H1 (cell line): Measurements from ENCODE around the gene EXOSC7. TPM values are rescaled to one million over a fixed set of nuclear protein-coding genes. Genes with fewer than 3 reads are reported as not detected.

Experiments
- CTCF ChIA-PET: fragments of 300-600 bp; sonication (Branson Sonifier 250); formaldehyde crosslinking; loops from one replicate; lab custom pipeline; 2021; ENCODE audit not compliant: partially characterized antibody; lab: Charles Lee
- POLR2A ChIA-PET: fragments of 300-600 bp; sonication (Branson Sonifier 250); formaldehyde crosslinking; loops from one replicate; lab custom pipeline; 2021; ENCODE audit warnings: inconsistent platforms; ENCODE audit not compliant: partially characterized antibody; lab: Charles Lee
- DNase-seq, 2 experiments: peaks; one replicate each; pipeline versions ENCODE4 v3.0.0 to v3.0.0-alpha.2; 2010 to 2022; ENCODE audit warnings: low spot score in 2 of 2, low read depth in 1 of 2, mixed read lengths in 1 of 2
- FAIRE-seq: peaks from 2 replicates; lab custom pipeline; 2011; peaks lifted over from hg19 to GRCh38; lab: Jason Lieb, UNC
- H2AFZ ChIP-seq: 2 replicates; pipeline ENCODE4 v1.8.1; 2012; ENCODE audit warnings: low read length, inconsistent platforms
- H2AK5ac ChIP-seq: 2 replicates; pipeline ENCODE4 v1.6.1; 2013; ENCODE audit warnings: low read depth, low read length
- H2BK120ac ChIP-seq: replicated peaks from 2 replicates; pipeline ENCODE3; 2013; ENCODE audit warnings: low read depth, low read length, inconsistent platforms
- H2BK12ac ChIP-seq: 2 replicates; pipeline ENCODE4 v1.6.1; 2013; ENCODE audit warnings: low read depth, low read length
- H2BK15ac ChIP-seq: 2 replicates; pipeline ENCODE4 v1.6.1; 2013; ENCODE audit warnings: low read length
- H2BK20ac ChIP-seq: 2 replicates; pipeline ENCODE4 v1.6.1; 2013; ENCODE audit warnings: low read length
- H2BK5ac ChIP-seq: 2 replicates; pipeline ENCODE4 v1.6.1; 2013; ENCODE audit warnings: low read depth, low read length
- H3K14ac ChIP-seq: 2 replicates; pipeline ENCODE4 v1.6.1; 2013; ENCODE audit warnings: inconsistent platforms; ENCODE audit not compliant: insufficient read length
- H3K18ac ChIP-seq: 2 replicates; pipeline ENCODE4 v1.6.1; 2013; ENCODE audit warnings: low read length; ENCODE audit errors: extremely low read depth
- H3K23ac ChIP-seq: 2 replicates; pipeline ENCODE4 v1.6.1; 2013; ENCODE audit warnings: inconsistent platforms; ENCODE audit not compliant: insufficient read length
- H3K23me2 ChIP-seq: 2 replicates; pipeline ENCODE4 v1.6.1; 2013; ENCODE audit warnings: low read depth, low read length
- H3K27ac ChIP-seq: 2 replicates; pipeline ENCODE4 v1.6.1; 2011; ENCODE audit warnings: low read depth, low read length, inconsistent platforms
- H3K27me3 ChIP-seq, 4 experiments: replicated peaks in 1 of 4; 1 replicate in 1 of 4; 2 replicates in 3 of 4; pipeline versions ENCODE4 v1.6.1 to v1.8.1; 2011 to 2013; ENCODE audit warnings: low read length in 3 of 4, mild to moderate bottlenecking in 3 of 4, inconsistent platforms in 2 of 4, mixed read lengths in 2 of 4, moderate library complexity in 1 of 4; ENCODE audit not compliant: control insufficient read depth in 3 of 4, insufficient read depth in 3 of 4; ENCODE audit errors: extremely low read depth in 1 of 4
- H3K36me3 ChIP-seq, 4 experiments: 2 replicates each; pipeline versions ENCODE4 v1.6.1 to v1.8.1; 2011 to 2013; ENCODE audit warnings: mild to moderate bottlenecking in 4 of 4, low read length in 3 of 4, moderate library complexity in 2 of 4, control low read depth in 1 of 4, inconsistent platforms in 1 of 4; ENCODE audit not compliant: insufficient read depth in 4 of 4, control insufficient read depth in 2 of 4
- H3K4ac ChIP-seq: replicated peaks from 2 replicates; pipeline ENCODE3; 2013; ENCODE audit warnings: low read length, low read depth, mixed read lengths, inconsistent platforms; ENCODE audit not compliant: insufficient read length
- H3K4me1 ChIP-seq, 4 experiments: replicated peaks in 1 of 4; 1 replicate in 1 of 4; 2 replicates in 3 of 4; pipeline versions ENCODE4 v1.6.1 to v1.8.1; 2011 to 2013; ENCODE audit warnings: low read length in 3 of 4, inconsistent platforms in 2 of 4, mixed read lengths in 1 of 4; ENCODE audit not compliant: insufficient read depth in 4 of 4, control insufficient read depth in 3 of 4
- H3K4me2 ChIP-seq, 2 experiments: 2 replicates each; pipeline versions ENCODE4 v1.6.1 to v1.8.1; 2011 to 2013; ENCODE audit warnings: low read depth in 2 of 2, low read length in 2 of 2, control low read depth in 1 of 2, inconsistent platforms in 1 of 2, mild to moderate bottlenecking in 1 of 2; ENCODE audit not compliant: insufficient read depth in 1 of 2
- H3K4me3 ChIP-seq, 4 experiments: fragments of 200-600, 300-600 bp in 1 of 4; sonication (generic), shearing (Covaris generic), sonication (Bioruptor Twin) in 1 of 4; 2 replicates each; pipeline versions ENCODE4 v1.5.1 to v1.8.1; 2011 to 2016; ENCODE audit warnings: low read length in 4 of 4, low read depth in 3 of 4, control low read depth in 2 of 4, inconsistent platforms in 2 of 4, mild to moderate bottlenecking in 2 of 4, mixed read lengths in 1 of 4, moderate library complexity in 1 of 4; ENCODE audit not compliant: insufficient read depth in 2 of 4; ENCODE audit errors: extremely low read depth in 1 of 4
- H3K56ac ChIP-seq: replicated peaks from 2 replicates; pipeline ENCODE3; 2013; ENCODE audit warnings: low read depth, mild to moderate bottlenecking, mixed read lengths, low read length, inconsistent platforms; ENCODE audit not compliant: insufficient read length
- H3K79me1 ChIP-seq: 2 replicates; pipeline ENCODE4 v1.6.1; 2013; ENCODE audit warnings: low read depth, low read length, control low read depth
- H3K79me2 ChIP-seq, 2 experiments: 2 replicates each; pipeline versions ENCODE4 v1.6.1 to v1.8.1; 2012 to 2013; ENCODE audit warnings: low read length in 2 of 2, mild to moderate bottlenecking in 2 of 2, inconsistent platforms in 1 of 2; ENCODE audit not compliant: insufficient read depth in 2 of 2, control insufficient read depth in 1 of 2
- H3K9ac ChIP-seq, 4 experiments: replicated peaks in 1 of 4; 1 replicate in 1 of 4; 2 replicates in 3 of 4; pipeline versions ENCODE4 v1.6.1 to v1.8.1; 2011 to 2013; ENCODE audit warnings: low read depth in 3 of 4, low read length in 3 of 4, control low read depth in 2 of 4, mild to moderate bottlenecking in 2 of 4, moderate library complexity in 2 of 4, inconsistent platforms in 1 of 4; ENCODE audit errors: extremely low read depth in 1 of 4
- H3K9me3 ChIP-seq, 2 experiments: 2 replicates each; pipeline versions ENCODE4 v1.6.1 to v1.8.1; 2012 to 2013; ENCODE audit warnings: mild to moderate bottlenecking in 2 of 2, moderate library complexity in 2 of 2, control low read depth in 1 of 2, inconsistent platforms in 1 of 2, low read depth in 1 of 2, low read length in 1 of 2, mixed read lengths in 1 of 2; ENCODE audit not compliant: insufficient read depth in 2 of 2
- H4K20me1 ChIP-seq, 2 experiments: replicated peaks in 1 of 2; 2 replicates each; pipeline versions ENCODE3 to v1.8.1; 2011 to 2013; ENCODE audit warnings: inconsistent platforms in 2 of 2, low read length in 2 of 2, mild to moderate bottlenecking in 1 of 2; ENCODE audit not compliant: insufficient read depth in 2 of 2, control insufficient read depth in 1 of 2
- H4K5ac ChIP-seq: 2 replicates; pipeline ENCODE4 v1.6.1; 2013; ENCODE audit warnings: low read length, low read depth, mixed read lengths, inconsistent platforms; ENCODE audit not compliant: insufficient read length
- H4K8ac ChIP-seq: 2 replicates; pipeline ENCODE4 v1.8.0; 2013; ENCODE audit warnings: mild to moderate bottlenecking, moderate library complexity, low read length, inconsistent platforms; ENCODE audit not compliant: insufficient read depth; ENCODE audit errors: extremely low read depth
- H4K91ac ChIP-seq: replicated peaks from 2 replicates; pipeline ENCODE3; 2013; ENCODE audit warnings: low read length, mixed read lengths, inconsistent platforms; ENCODE audit not compliant: insufficient read length
- ATF3 ChIP-seq: IDR thresholded peaks from 2 replicates; pipeline ENCODE4 v1.6.1; 2011; ENCODE audit warnings: low read depth, mild to moderate bottlenecking, low read length; ENCODE audit not compliant: insufficient read depth
- CBX8 ChIP-seq: fragments of 300-800, 300-1000 bp; sonication (generic); IDR thresholded peaks from 2 replicates; pipeline ENCODE4 v1.7.1; 2016; ENCODE audit warnings: low read depth, low read length, borderline replicate concordance
- MAX ChIP-seq: IDR thresholded peaks from 2 replicates; pipeline ENCODE4 v1.6.1; 2012; ENCODE audit warnings: inconsistent platforms
- PHF8 ChIP-seq: fragments of 200-600 bp; sonication (generic); conservative IDR thresholded peaks from 2 replicates; pipeline ENCODE4 v1.7.1; 2012; ENCODE audit warnings: low read depth, mild to moderate bottlenecking, inconsistent platforms, low read length, moderate library complexity
- SRF ChIP-seq: IDR thresholded peaks from 2 replicates; pipeline ENCODE4 v1.6.1; 2011; ENCODE audit warnings: mild to moderate bottlenecking, low read depth, low read length, moderate library complexity
- USF2 ChIP-seq: IDR thresholded peaks from 2 replicates; pipeline ENCODE4 v1.6.1; 2011; ENCODE audit warnings: low read length, improper control_type of control experiment
- ZNF274 ChIP-seq: IDR thresholded peaks from 2 replicates; pipeline ENCODE4 v1.7.0; 2012; ENCODE audit warnings: low read length, borderline replicate concordance; ENCODE audit errors: extremely low read depth
- WGBS, 2 experiments: shearing (Covaris generic) in 1 of 2; methylation state at CpG; one replicate each; pipeline versions ENCODE4 v1.1.6 to v1.1.7; 2013 to 2015; ENCODE audit warnings: low lambda C conversion rate in 2 of 2, mixed read lengths in 2 of 2, inconsistent platforms in 1 of 2, low coverage in 1 of 2, missing lambda C conversion rate in 1 of 2; ENCODE audit not compliant: insufficient replicate concordance in 2 of 2, insufficient coverage in 1 of 2, insufficient read length in 1 of 2; ENCODE audit errors: extremely low coverage in 1 of 2, missing lambda C conversion rate in 1 of 2; 5-methylcytosine and 5-hydroxymethylcytosine counted together
- polyA plus RNA-seq, 7 experiments: library from polyadenylated mRNA; depleted of rRNA in 3 of 7; stranded (reverse) in 5 of 7; unstranded in 2 of 7; fragments of >200 nt in 5 of 7; fragments of 200-250 nt in 2 of 7; gene quantifications; 1 replicate in 5 of 7; 2 replicates in 1 of 7; 4 replicates in 1 of 7; pipeline versions ENCODE4 v1.2.1 to v1.2.3, GENCODE V29; 2011 to 2013; ENCODE audit warnings: missing spikeins in 2 of 7, mixed read lengths in 2 of 7
- total RNA-seq: library from RNA; stranded (reverse); fragmentation: NEBNext Ultra II Directional; extraction: Animal tissue kit (Norgen Biotek cat#: 25700); gene quantifications from 2 replicates; pipeline ENCODE4 v1.2.1, GENCODE V29; 2021

EXOSC7 gene
- total and polyA plus RNA-seq, 2 of the 8 experiments (the other 6 are each of a cell fraction or from before 2014, with no cell fraction given): 92.7 to 94.5 TPM

- no peak overlapping the region for H2BK15ac ChIP-seq
- peaks cover 22 to 78% (median 63%) of the 10 kb centered on the region in 4 experiments for H3K36me3 ChIP-seq
- TF ChIP-seq PHF8 (no peak), MAX (no peak), ZNF274 (no peak), ATF3 (no peak), CBX8 (no peak), USF2 (no peak), SRF (no peak)
Measured at GRCh38 chr3:44999782-45000181, 23.7 kb downstream of the EXOSC7 start.

More at GRCh38 chr3:44999782-45000181, 23.7 kb downstream of the EXOSC7 start:
- peaks cover 0 to 9% of the 10 kb centered on the region in 2 experiments; a peak in 1 of 4 replicates for H3K79me2 ChIP-seq
- no peak overlapping the region for H3K27ac ChIP-seq
- peaks cover 4% of the 10 kb centered on the region for H3K79me1 ChIP-seq
- ChIA-PET CTCF (interaction anchor here (2.3 to 5.5 kb wide), 2 partner anchors 8 to 12 kb away, joined by 6 to 37 read pairs; no protein-coding TSS in a partner anchor), POLR2A (no interaction called here)
- no peak overlapping the region for H3K4me2 ChIP-seq
- H2AK5ac ChIP-seq: no peak overlapping the region
- H2BK5ac ChIP-seq: no peak overlapping the region
- no peak overlapping the region for H3K23ac ChIP-seq
- no peak overlapping the region for H3K9ac ChIP-seq
- DNase-seq (no peak), FAIRE-seq (no peak)
- H3K4ac ChIP-seq: no peak overlapping the region
- H3K14ac ChIP-seq: no peak overlapping the region
- no peaks in the 10 kb centered on the region for H3K27me3 ChIP-seq
- peaks cover 3 to 7% of the 10 kb centered on the region in 2 experiments for H4K20me1 ChIP-seq
- H3K23me2 ChIP-seq: no peaks in the 10 kb centered on the region
- H4K5ac ChIP-seq: no peak overlapping the region
- WGBS, 2 experiments: 93% methylated on average over 2 of the region's 2 CpGs; no CpG with 5 or more reads in 1 of the 2 experiments
- H3K4me3 ChIP-seq: no peak overlapping the region
- peaks cover 4 to 6% of the 10 kb centered on the region in 2 experiments; a peak in 3 of 4 replicates for H3K9me3 ChIP-seq
- H4K91ac ChIP-seq: no peak overlapping the region
- no peaks in the 10 kb centered on the region for H3K4me1 ChIP-seq
- H2BK120ac ChIP-seq: no peak overlapping the region
- no peak overlapping the region for H4K8ac ChIP-seq
- no peak overlapping the region for H2BK12ac ChIP-seq
- H2BK20ac ChIP-seq: no peak overlapping the region
- H3K18ac ChIP-seq: no peak overlapping the region
- no peak overlapping the region for H3K56ac ChIP-seq
- H2AFZ ChIP-seq: no peak overlapping the region
